Muscle of leg (tissue), 11 donors: ENCODE data around the gene NLK. TPM values are rescaled to one million over a fixed set of nuclear protein-coding genes. Genes with fewer than 3 reads are reported as not detected.
"Not testable (repeated sequence)": the region's sequence is repeated elsewhere in the genome, so short reads cannot be mapped to it uniquely, and the experiment has no call there.

Experiments
- DNase-seq: peaks from one replicate; pipeline ENCODE4 v3.0.0; 2013
- H3K27ac ChIP-seq: one replicate; pipeline ENCODE4 v1.5.1; 2013; ENCODE audit warnings: mild to moderate bottlenecking, low read length, control low read depth
- H3K27me3 ChIP-seq: one replicate; pipeline ENCODE4 v1.6.1; 2013; ENCODE audit warnings: low read length; ENCODE audit not compliant: control insufficient read depth, insufficient read depth
- H3K36me3 ChIP-seq: one replicate; pipeline ENCODE4 v1.6.1; 2013; ENCODE audit warnings: low read length; ENCODE audit not compliant: control insufficient read depth, insufficient read depth
- H3K4me1 ChIP-seq: one replicate; pipeline ENCODE4 v1.6.1; 2013; ENCODE audit warnings: low read length; ENCODE audit not compliant: control insufficient read depth, insufficient read depth
- H3K4me3 ChIP-seq: one replicate; pipeline ENCODE4 v1.5.1; 2013; ENCODE audit warnings: low read length, control low read depth
- H3K9me3 ChIP-seq: replicated peaks from 2 replicates; pipeline ENCODE4 v1.6.1; 2013; ENCODE audit warnings: low read depth, low read length; ENCODE audit not compliant: control insufficient read depth
- WGBS: methylation state at CpG from one replicate; pipeline ENCODE4 v1.1.5; 2013; ENCODE audit warnings: missing lambda C conversion rate; ENCODE audit not compliant: insufficient coverage; 5-methylcytosine and 5-hydroxymethylcytosine counted together
- polyA plus RNA-seq, 8 donors: library from polyadenylated mRNA; unstranded; fragments of 120-200 nt; gene quantifications; one replicate each; pipeline versions ENCODE4 v1.2.1 to v1.2.3, GENCODE V29; 2013; ENCODE audit warnings: inconsistent platforms in 1 of 8, low replicate concordance in 1 of 8; ENCODE audit not compliant: insufficient read length in 8 of 8, insufficient read depth in 1 of 8
- total RNA-seq: library from RNA; stranded (reverse); fragments of 120-200 nt; gene quantifications from one replicate; pipeline ENCODE4 v1.2.4, GENCODE V29; 2013

NLK gene
- total and polyA plus RNA-seq, 9 donors = 6.5 to 10.1 (median 7.7) TPM

DNA sequence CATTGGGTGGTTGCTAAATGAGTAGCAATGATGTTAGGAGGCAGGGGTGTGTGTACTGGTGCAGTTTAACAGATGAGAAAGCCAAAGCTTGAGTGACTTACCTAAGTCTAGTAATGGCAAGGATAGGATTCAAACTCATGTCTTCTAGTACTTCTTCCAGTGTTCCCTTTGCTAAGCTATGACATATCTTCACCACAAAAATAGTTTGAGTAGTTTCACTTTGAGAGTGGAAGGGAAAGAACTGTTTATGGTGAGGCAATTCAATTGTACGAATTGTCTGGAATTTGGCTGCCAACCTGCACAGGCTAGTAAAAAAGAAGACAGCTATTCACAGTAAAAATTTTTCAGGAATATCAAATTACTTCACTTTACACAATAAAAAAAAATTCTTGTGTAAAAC lies 138.0 kb downstream of the NLK start:
- DNase-seq = no peak
- Histone ChIP-seq H3K9me3 (no peaks in the 10 kb centered on the region), H3K4me1 (no peaks in the 10 kb centered on the region), H3K4me3 (no peak overlapping the region), H3K27me3 (no peaks in the 10 kb centered on the region), H3K36me3 (no peaks in the 10 kb centered on the region), H3K27ac (no peak overlapping the region)
- WGBS = no CpG with 5 or more reads among the region's 1 CpG

DNA sequence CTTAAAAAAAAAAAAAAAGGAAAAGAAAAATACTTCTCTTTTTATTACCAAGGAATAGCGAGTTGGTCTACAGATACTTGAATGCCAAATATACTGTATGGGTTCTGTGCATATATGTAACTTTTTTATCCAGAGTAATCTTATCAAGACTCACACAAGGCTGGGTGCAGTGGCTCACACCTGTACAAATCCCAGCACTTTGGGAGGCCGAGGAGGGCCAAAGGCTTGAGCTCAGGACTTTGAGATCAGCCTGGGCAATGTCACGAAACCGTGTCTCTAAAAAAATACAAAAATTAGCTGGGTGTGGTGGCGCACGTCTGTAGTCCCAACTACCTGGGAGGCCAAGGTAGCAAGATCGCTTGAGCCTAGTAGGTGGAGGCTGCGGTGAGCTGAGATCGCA lies 139.1 kb downstream of the NLK start:
- no peaks in the 10 kb centered on the region for H3K27me3 ChIP-seq
- no peaks in the 10 kb centered on the region for H3K36me3 ChIP-seq
- DNase-seq = no peak
- H3K4me3 ChIP-seq = no peak overlapping the region
- no peaks in the 10 kb centered on the region for H3K9me3 ChIP-seq
- 90% methylated on average over 5 of the region's 9 CpGs for WGBS
- no peak overlapping the region for H3K27ac ChIP-seq
- no peaks in the 10 kb centered on the region for H3K4me1 ChIP-seq

DNA sequence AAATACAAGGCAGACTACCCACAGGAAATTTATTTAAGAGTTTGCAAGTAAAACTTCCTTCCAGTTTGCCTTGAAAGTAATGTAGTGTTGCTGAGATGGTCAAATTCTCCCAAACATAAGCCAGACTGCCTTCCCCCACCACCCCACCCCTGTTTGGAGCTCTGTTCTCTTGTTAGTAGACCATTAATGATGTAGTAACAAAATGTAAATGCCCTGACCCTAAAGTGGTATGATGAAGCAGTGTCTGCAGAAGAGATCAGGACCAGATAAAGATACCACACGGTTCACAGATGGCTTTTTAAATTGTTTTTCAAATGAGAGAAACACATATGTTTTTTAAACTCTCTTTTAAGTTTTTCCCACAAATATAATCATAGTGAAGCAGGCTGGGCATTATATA lies 140.1 kb downstream of the NLK start:
- Histone ChIP-seq H3K36me3 (no peaks in the 10 kb centered on the region), H3K4me3 (no peak overlapping the region), H3K9me3 (no peaks in the 10 kb centered on the region), H3K27me3 (no peaks in the 10 kb centered on the region), H3K27ac (no peak overlapping the region), H3K4me1 (no peaks in the 10 kb centered on the region)
- no CpG with 5 or more reads among the region's 1 CpG for WGBS
- peak; percentile 31 for DNase-seq

DNA sequence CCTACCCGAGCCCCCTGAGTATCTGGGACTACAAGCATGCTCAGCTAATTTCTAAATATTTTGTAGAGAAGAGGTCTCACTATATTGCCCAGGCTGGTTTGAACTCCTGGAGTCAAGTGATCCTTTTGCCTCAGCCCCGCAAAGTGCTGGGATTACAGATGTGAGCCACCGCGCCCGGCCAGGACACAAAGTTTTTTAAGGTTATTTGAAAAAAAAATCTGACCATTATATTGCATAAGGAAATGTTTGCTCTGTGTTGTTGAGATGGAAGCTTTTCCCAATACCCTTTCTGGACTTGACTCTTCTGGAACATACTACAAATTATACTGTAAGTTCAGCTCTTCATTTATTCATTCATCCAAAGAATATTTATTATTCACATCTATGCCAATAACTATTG lies 143.2 kb downstream of the NLK start:
- H3K36me3 ChIP-seq = peaks cover 6% of the 10 kb centered on the region
- no peak overlapping the region for H3K4me3 ChIP-seq
- WGBS = no CpG with 5 or more reads among the region's 5 CpGs

DNA sequence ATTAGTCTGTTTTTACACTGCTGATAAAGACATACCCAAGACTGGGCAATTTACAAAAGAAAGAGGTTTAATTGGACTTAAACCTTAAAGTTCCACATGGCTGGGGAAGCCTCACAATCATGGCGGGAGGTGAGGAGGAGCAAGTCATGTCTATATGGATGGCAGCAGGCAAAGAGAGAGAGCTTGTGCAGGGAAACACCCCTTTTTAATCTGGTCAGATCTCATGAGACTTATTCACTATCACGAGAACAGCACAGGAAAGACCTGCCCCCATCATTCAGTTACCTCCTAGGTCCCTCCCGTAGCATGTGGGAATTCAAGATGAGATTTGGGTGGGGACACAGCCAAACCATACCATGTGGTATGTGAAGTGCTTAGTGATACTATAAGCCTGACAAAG lies 144.0 kb downstream of the NLK start:
- no CpG with 5 or more reads among the region's 3 CpGs for WGBS
- peaks cover 10% of the 10 kb centered on the region for H3K36me3 ChIP-seq
- not testable (repeated sequence) for H3K4me3 ChIP-seq, DNase-seq, H3K9me3 ChIP-seq, H3K27me3 ChIP-seq, H3K27ac ChIP-seq, H3K4me1 ChIP-seq

More for the DNA sequence above, 143.2 kb downstream of the NLK start:
- Histone ChIP-seq H3K9me3 (no peaks in the 10 kb centered on the region), H3K4me1 (no peaks in the 10 kb centered on the region), H3K27ac (no peak overlapping the region), H3K27me3 (no peaks in the 10 kb centered on the region)
- DNase-seq = no peak

DNA sequence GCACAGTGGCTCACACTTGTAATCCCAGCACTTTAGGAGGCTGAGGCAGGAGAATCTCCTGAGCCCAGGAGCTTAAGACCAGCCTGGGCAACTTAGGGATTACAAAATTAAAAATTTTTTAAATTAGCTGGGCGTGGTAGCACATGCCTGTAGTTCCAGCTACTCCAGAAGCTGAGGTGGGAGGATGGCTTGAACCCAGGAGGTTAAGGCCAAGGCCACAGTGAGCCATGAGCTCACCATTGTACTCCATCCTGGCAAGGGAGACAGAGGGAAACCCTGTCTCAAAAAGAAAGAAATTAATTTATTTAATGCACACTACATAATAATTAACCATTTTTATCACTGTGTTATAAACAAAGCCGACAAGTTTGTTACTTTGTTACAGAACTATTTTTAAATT lies 145.5 kb downstream of the NLK start:
- Histone ChIP-seq H3K9me3 (no peaks in the 10 kb centered on the region), H3K27ac (no peak overlapping the region), H3K27me3 (no peaks in the 10 kb centered on the region), H3K4me1 (no peaks in the 10 kb centered on the region), H3K4me3 (no peak overlapping the region), H3K36me3 (peaks cover 17% of the 10 kb centered on the region)
- no peak for DNase-seq
- WGBS = no CpG with 5 or more reads among the region's 2 CpGs

DNA sequence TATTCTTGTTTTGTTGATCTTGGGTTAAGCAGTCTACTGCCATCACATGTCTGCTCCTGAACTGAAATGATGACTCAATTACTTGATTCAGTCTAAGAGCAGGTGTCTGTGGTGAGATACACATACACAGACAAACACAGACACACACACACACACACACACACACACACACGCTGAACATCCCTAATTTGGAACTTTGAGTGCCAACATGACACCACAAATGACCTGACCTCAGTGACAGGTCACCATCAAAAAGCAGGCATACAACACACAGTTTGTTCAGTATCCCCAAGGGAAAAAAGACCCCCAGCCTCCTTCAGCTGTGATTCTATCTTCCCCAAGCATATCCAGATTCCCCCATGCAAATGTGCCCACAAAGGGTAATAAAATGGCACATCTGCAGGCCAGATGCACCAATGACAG lies 146.4 kb downstream of the NLK start:
- Histone ChIP-seq H3K4me1 (no peaks in the 10 kb centered on the region), H3K36me3 (peaks cover 17% of the 10 kb centered on the region)

DNA sequence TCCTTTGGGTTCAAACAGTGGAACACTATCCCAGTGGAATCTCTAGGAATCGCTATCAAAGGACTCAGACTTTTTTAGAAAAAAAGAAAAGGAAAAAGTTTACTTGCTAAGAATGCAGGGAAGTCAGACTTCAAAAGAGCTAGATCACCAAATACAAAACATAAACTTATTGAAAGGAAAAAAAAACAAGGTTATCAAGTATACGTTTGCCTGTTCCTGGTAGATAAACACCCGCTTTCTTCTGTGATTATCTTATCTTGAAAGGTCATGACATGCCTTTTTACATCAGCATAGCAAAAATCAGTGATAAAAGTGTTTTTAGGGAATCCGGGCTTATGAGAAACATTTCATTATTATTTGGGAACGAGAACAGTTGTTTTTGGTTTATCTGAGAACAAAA lies 147.2 kb downstream of the NLK start:
- WGBS = 73% methylated on average over 2 of the region's 5 CpGs
- Histone ChIP-seq H3K4me1 (no peaks in the 10 kb centered on the region), H3K27me3 (no peaks in the 10 kb centered on the region), H3K36me3 (peaks cover 17% of the 10 kb centered on the region), H3K9me3 (no peaks in the 10 kb centered on the region), H3K27ac (no peak overlapping the region), H3K4me3 (no peak overlapping the region)
- DNase-seq = no peak

More for the DNA sequence above, 146.4 kb downstream of the NLK start:
- Histone ChIP-seq H3K9me3 (no peaks in the 10 kb centered on the region), H3K27me3 (no peaks in the 10 kb centered on the region), H3K4me3 (no peak overlapping the region), H3K27ac (no peak overlapping the region)
- DNase-seq = no peak
- WGBS = no CpG with 5 or more reads among the region's 1 CpG

DNA sequence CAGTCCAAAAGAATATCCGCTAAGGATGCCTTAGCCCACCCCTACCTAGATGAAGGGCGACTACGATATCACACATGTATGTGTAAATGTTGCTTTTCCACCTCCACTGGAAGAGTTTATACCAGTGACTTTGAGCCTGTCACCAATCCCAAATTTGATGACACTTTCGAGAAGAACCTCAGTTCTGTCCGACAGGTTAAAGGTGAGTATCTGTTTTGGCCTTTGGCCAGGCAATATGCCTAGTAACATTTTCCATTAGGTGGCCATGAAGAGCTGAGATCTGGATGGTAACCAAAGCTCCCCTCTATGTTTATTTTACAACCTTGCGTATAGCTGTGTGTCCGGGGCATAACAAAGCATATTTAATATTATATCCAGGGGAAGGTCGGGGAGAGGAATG lies 148.5 kb downstream of the NLK start:
- Histone ChIP-seq H3K27ac (no peak overlapping the region), H3K36me3 (peaks cover 20% of the 10 kb centered on the region), H3K4me1 (no peaks in the 10 kb centered on the region), H3K4me3 (no peak overlapping the region), H3K27me3 (no peaks in the 10 kb centered on the region), H3K9me3 (no peaks in the 10 kb centered on the region)
- DNase-seq = no peak
- 100% methylated on average over 2 of the region's 8 CpGs for WGBS

DNA sequence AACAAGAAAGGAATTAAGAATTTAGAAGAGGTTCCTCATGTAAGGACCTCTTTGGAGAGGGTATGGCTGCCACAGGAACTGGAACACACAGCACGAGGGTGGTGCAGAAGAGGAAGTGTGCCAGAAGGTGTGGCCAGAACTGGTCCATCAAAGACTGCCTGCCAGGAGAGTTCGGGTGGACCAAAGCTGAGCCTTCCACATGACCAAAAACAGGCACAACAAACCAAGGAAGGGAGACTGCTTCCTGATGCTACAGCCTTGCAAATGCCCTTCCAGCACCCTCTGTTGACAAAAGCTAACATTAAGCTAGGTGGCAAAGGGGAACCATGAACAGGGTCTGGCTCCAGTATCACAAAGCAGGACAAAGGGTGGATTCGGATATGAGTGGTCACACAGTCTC lies 150.8 kb downstream of the NLK start:
- peaks cover 20% of the 10 kb centered on the region for H3K36me3 ChIP-seq

DNA sequence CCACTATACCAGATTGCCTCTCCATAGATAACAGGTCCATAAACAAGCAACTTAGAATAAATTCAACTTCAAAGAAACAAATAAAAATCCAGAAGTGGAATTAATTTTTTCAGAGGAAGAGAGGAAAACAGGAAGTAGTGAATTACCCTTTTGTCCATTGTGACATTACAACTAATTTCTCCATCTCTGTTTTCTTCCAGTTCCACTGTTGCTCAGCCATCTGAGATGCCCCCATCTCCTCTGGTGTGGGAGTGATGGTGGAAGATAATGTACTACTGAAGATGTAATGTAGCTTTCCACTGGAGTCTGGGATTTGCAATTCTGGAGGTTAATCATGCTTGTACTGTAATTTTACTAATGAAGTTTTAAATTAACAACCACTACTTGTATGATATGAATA lies 151.9 kb downstream of the NLK start:
- no peak for DNase-seq
- Histone ChIP-seq H3K36me3 (peaks cover 14% of the 10 kb centered on the region), H3K4me1 (no peaks in the 10 kb centered on the region), H3K27me3 (no peaks in the 10 kb centered on the region), H3K9me3 (no peaks in the 10 kb centered on the region), H3K4me3 (no peak overlapping the region), H3K27ac (no peak overlapping the region)

More for the DNA sequence above, 150.8 kb downstream of the NLK start:
- H3K9me3 ChIP-seq = no peaks in the 10 kb centered on the region
- H3K4me1 ChIP-seq = no peaks in the 10 kb centered on the region
- no peaks in the 10 kb centered on the region for H3K27me3 ChIP-seq
- 50% methylated on average over 1 of the region's 3 CpGs for WGBS
- H3K4me3 ChIP-seq = no peak overlapping the region
- DNase-seq = peak; percentile 42
- H3K27ac ChIP-seq = no peak overlapping the region
